HL-60 (cell line): ENCODE data around the gene MPND.

ENCODE experiments used
- DNase-seq, 2 experiments: peaks; one replicate each; pipeline ENCODE4 v3.0.0-alpha.2; 2010 to 2020; ENCODE audit warnings: low read depth in 1 of 2, low spot score in 1 of 2
- H3K27ac ChIP-seq: fragments of 250-450 bp; sonication (Bioruptor Pico); replicated peaks from 2 replicates; pipeline ENCODE4 v1.5.1; 2020; ENCODE audit warnings: mild to moderate bottlenecking, moderate library complexity
- H3K27me3 ChIP-seq: fragments of 250-450 bp; sonication (Bioruptor Pico); 2 replicates; pipeline ENCODE4 v1.5.1; 2021; ENCODE audit warnings: mild to moderate bottlenecking, moderate library complexity; ENCODE audit not compliant: insufficient read depth, poor library complexity, severe bottlenecking
- H3K4me3 ChIP-seq: replicated peaks from 2 replicates; pipeline ENCODE4 v1.5.1; 2011; ENCODE audit warnings: mild to moderate bottlenecking, control low read depth, low read length; ENCODE audit not compliant: insufficient read depth
- GABPA ChIP-seq: IDR thresholded peaks from 2 replicates; pipeline ENCODE4 v1.6.1; 2012; ENCODE audit warnings: low read depth
- POLR2AphosphoS5 ChIP-seq: IDR thresholded peaks from 2 replicates; pipeline ENCODE4 v1.6.1; 2012; ENCODE audit warnings: low read depth
- SPI1 ChIP-seq: IDR thresholded peaks from 2 replicates; pipeline ENCODE4 v1.6.1; 2012; ENCODE audit warnings: low read depth, mild to moderate bottlenecking, borderline replicate concordance
- TF ChIP-seq, protein P1 (sequence below): IDR thresholded peaks from one replicate; pipeline ENCODE4 v1.5.1; 2011; ENCODE audit warnings: low read length, control low read depth, inconsistent platforms; ENCODE audit not compliant: insufficient read depth
- TF ChIP-seq, protein P2 (sequence below): IDR thresholded peaks from 2 replicates; pipeline ENCODE4 v1.6.1; 2012; ENCODE audit warnings: low read depth; ENCODE audit not compliant: insufficient replicate concordance

MPND gene

DNA sequence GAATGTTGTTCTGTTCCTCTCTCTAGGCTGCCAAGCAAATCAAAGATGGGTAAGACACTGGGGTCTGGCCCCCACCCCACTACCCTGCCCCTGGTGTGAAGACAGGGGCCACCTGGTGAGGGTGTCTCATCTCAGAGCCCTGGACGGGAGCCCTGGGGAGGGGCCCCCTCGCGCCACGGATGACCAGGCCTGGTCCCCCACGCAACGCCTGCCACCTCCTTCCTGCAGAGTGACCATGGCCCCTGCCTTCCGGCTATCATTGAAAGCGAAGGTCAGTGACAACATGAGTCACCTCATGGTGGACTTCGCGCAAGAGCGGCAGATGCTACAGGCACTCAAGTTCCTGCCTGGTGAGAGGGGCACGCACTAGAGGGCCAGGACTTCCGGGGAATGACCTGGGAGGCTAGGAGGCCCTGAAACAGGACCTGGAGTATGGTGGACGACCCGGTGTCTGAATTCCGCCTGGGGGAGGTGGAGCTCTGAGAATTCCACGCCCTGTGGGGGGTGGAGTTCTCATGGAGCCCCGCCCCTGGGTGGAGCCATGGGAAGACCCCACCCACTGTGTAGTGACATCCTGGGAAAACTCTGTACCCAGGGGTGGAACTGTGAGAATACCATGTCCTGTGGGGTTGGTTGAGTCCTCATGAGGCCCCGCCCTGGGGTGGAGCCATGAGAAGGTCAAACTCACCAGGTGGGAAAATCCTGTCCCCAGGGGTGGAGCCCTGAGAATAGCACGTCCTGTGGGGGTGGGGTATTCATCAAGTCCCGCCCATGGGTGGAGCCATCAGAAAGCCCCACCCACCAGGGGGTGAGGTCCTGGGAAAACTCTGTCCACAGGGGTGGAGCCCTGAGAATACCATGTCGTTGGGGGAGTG lies 32.9 kb upstream of the MPND start:
- Histone ChIP-seq H3K27ac (no peak overlapping the region), H3K4me3 (no peak overlapping the region), H3K27me3 (peaks cover under 1% of the 10 kb centered on the region)
- TF ChIP-seq, protein P1, sequence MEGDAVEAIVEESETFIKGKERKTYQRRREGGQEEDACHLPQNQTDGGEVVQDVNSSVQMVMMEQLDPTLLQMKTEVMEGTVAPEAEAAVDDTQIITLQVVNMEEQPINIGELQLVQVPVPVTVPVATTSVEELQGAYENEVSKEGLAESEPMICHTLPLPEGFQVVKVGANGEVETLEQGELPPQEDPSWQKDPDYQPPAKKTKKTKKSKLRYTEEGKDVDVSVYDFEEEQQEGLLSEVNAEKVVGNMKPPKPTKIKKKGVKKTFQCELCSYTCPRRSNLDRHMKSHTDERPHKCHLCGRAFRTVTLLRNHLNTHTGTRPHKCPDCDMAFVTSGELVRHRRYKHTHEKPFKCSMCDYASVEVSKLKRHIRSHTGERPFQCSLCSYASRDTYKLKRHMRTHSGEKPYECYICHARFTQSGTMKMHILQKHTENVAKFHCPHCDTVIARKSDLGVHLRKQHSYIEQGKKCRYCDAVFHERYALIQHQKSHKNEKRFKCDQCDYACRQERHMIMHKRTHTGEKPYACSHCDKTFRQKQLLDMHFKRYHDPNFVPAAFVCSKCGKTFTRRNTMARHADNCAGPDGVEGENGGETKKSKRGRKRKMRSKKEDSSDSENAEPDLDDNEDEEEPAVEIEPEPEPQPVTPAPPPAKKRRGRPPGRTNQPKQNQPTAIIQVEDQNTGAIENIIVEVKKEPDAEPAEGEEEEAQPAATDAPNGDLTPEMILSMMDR: no peak
- TF ChIP-seq SPI1: no peak
- no peak for TF ChIP-seq GABPA
- TF ChIP-seq POLR2AphosphoS5: no peak
- TF ChIP-seq, protein P2, sequence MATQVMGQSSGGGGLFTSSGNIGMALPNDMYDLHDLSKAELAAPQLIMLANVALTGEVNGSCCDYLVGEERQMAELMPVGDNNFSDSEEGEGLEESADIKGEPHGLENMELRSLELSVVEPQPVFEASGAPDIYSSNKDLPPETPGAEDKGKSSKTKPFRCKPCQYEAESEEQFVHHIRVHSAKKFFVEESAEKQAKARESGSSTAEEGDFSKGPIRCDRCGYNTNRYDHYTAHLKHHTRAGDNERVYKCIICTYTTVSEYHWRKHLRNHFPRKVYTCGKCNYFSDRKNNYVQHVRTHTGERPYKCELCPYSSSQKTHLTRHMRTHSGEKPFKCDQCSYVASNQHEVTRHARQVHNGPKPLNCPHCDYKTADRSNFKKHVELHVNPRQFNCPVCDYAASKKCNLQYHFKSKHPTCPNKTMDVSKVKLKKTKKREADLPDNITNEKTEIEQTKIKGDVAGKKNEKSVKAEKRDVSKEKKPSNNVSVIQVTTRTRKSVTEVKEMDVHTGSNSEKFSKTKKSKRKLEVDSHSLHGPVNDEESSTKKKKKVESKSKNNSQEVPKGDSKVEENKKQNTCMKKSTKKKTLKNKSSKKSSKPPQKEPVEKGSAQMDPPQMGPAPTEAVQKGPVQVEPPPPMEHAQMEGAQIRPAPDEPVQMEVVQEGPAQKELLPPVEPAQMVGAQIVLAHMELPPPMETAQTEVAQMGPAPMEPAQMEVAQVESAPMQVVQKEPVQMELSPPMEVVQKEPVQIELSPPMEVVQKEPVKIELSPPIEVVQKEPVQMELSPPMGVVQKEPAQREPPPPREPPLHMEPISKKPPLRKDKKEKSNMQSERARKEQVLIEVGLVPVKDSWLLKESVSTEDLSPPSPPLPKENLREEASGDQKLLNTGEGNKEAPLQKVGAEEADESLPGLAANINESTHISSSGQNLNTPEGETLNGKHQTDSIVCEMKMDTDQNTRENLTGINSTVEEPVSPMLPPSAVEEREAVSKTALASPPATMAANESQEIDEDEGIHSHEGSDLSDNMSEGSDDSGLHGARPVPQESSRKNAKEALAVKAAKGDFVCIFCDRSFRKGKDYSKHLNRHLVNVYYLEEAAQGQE: no peak
- DNase-seq: no peak

DNA sequence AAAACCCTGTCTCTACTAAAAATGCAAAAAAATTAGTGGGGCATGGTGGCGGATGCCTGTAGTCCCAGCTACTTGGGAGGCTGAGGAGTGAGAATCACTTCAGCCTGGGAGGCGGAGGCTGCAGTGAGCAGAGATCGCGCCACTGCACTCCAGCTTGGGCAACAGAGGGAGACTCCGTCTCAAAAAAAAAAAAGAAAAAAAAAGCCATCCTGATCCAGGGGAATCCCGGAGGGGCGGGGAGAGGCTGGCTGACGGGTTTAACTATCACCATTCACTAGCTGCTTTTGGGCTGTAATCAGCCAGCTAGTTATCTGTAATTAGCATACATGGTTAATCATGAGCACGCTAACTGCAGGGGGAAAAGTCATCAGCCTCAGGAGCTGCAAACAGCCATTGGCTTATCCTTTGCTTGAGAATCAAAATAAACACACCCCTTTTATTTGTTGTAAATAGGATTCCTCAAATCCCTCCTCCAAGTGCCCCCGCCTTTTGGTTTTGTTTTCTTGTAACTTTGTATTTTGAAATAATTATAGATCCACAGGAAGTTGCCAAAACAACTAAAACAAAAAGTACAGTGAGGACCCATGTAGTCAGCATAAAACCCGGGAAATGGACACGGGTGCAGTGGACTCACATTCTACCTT lies 29.4 kb upstream of the MPND start:
- DNase-seq: no peak
- TF ChIP-seq POLR2AphosphoS5 (no peak), GABPA (no peak), SPI1 (no peak)
- TF ChIP-seq, protein P2: no peak
- TF ChIP-seq, protein P1: no peak
- no peak overlapping the region for H3K4me3 ChIP-seq
- no peaks in the 10 kb centered on the region for H3K27me3 ChIP-seq
- H3K27ac ChIP-seq: no peak overlapping the region

DNA sequence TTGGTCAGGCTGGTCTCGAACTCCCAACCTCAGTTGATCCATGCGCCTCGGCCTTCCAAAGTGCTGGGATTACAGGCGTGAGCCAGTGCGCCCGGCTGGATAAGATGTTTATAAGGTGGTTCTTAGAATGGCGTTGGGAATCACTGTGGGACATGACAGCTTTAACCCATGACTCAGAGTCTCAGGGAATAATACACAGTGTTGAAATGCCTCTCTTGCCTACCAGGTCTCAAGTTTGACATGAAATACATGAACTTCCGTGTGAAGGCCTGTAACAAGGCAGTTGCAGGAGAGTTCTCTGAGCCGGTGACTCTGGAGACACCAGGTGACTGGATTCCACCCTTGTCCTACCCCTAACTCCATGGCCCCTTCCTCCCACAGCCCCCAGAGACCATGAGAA lies 26.4 kb upstream of the MPND start:
- Histone ChIP-seq H3K27me3 (no peaks in the 10 kb centered on the region), H3K4me3 (no peak overlapping the region), H3K27ac (no peak overlapping the region)
- TF ChIP-seq GABPA (no peak), POLR2AphosphoS5 (no peak), SPI1 (no peak)
- TF ChIP-seq, protein P2: no peak
- TF ChIP-seq, protein P1: no peak
- DNase-seq: no peak
